ENCODE data around the gene OR2G2.

- TF ChIP-seq CTCF (conservative IDR thresholded peaks at IDR 0.05; ENCODE audit: low read depth, low read length) (no peak), EZH2 (IDR thresholded peaks at IDR 0.05; ENCODE audit: borderline replicate concordance, low read depth, low read length, poor library complexity, severe bottlenecking) (no peak)
Observed at GRCh38 chr1:247548092-247548491, 40.1 kb upstream of the OR2G2 start.
